SU-DHL-6 (cell line): ENCODE measurements around the gene TRAF2.
"Not testable (repeated sequence)": the region's sequence is repeated elsewhere in the genome, so short reads cannot be mapped to it uniquely, and the experiment has no call there.

Experiments used
- H2AFZ ChIP-seq: fragments of 200-600 bp; sonication (generic); 2 replicates; pipeline ENCODE4 v1.6.1; 2014; ENCODE audit warnings: low read depth, mild to moderate bottlenecking, moderate library complexity, mixed read lengths, antibody characterized with exemption, low read length; ENCODE audit not compliant: severe bottlenecking
- H3F3A ChIP-seq: fragments of 200-600 bp; shearing (Covaris generic); 2 replicates; pipeline ENCODE4 v1.6.0; 2016; ENCODE audit warnings: antibody characterized with exemption, mild to moderate bottlenecking; ENCODE audit not compliant: insufficient read depth
- H3K27ac ChIP-seq: fragments of 200-600 bp; sonication (generic); 2 replicates; pipeline ENCODE4 v1.5.1; 2016; ENCODE audit warnings: low read depth, mild to moderate bottlenecking, low read length, moderate library complexity, mixed read lengths
- H3K27me3 ChIP-seq: fragments of 200-600 bp; sonication (generic), shearing (Covaris generic); 2 replicates; pipeline ENCODE4 v1.6.0; 2014; ENCODE audit warnings: mild to moderate bottlenecking, low read length
- H3K36me3 ChIP-seq: fragments of 200-600 bp; sonication (generic); 2 replicates; pipeline ENCODE4 v1.6.1; 2014; ENCODE audit warnings: mild to moderate bottlenecking, low read length, mixed read lengths
- H3K4me2 ChIP-seq: fragments of 300-600, 200-600 bp; shearing (Covaris generic), sonication (generic); 2 replicates; pipeline ENCODE4 v1.6.0; 2014; ENCODE audit warnings: low read length, low read depth, mild to moderate bottlenecking; ENCODE audit not compliant: poor library complexity, severe bottlenecking
- H3K4me3 ChIP-seq: fragments of 200-600 bp; sonication (generic); 2 replicates; pipeline ENCODE4 v1.5.1; 2014; ENCODE audit warnings: antibody characterized with exemption, low read length, mild to moderate bottlenecking, mixed read lengths; ENCODE audit not compliant: insufficient read depth, poor library complexity, severe bottlenecking
- H3K79me2 ChIP-seq: fragments of 200-600 bp; sonication (generic); 2 replicates; pipeline ENCODE4 v1.6.1; 2014; ENCODE audit warnings: mild to moderate bottlenecking, low read length, moderate library complexity; ENCODE audit not compliant: insufficient read depth
- H3K9ac ChIP-seq: fragments of 200-600 bp; sonication (generic); 2 replicates; pipeline ENCODE4 v1.7.0; 2014; ENCODE audit warnings: mild to moderate bottlenecking, low read length
- H3K9me2 ChIP-seq: fragments of 200-600 bp; sonication (generic); replicated peaks from 2 replicates; pipeline ENCODE4 v1.6.1; 2014; ENCODE audit warnings: low read length; ENCODE audit not compliant: insufficient read depth
- H3K9me3 ChIP-seq: fragments of 200-600 bp; sonication (generic); 2 replicates; pipeline ENCODE4 v1.6.1; 2014; ENCODE audit warnings: low read length, mixed read lengths; ENCODE audit not compliant: insufficient read depth
- H4K20me1 ChIP-seq: fragments of 200-600 bp; sonication (generic); 2 replicates; pipeline ENCODE4 v1.6.1; 2014; ENCODE audit warnings: low read depth, mild to moderate bottlenecking, antibody characterized with exemption, low read length, moderate library complexity, mixed read lengths
- CTCF ChIP-seq: fragments of 200-600 bp; sonication (generic); IDR thresholded peaks from one replicate; pipeline ENCODE4 v1.5.1; 2017; ENCODE audit warnings: antibody characterized with exemption, mild to moderate bottlenecking, low read length, moderate library complexity; ENCODE audit not compliant: insufficient read depth, poor library complexity, severe bottlenecking

The TRAF2 gene

GRCh38 chr9:136842380-136842948 lies 43.9 kb upstream of the TRAF2 start, which contains the start of gene AJM1:
AJM1 (plus strand) TSS chr9:136842478; CDS start chr9:136844415, 1,937 bp downstream.
- H2AFZ ChIP-seq, H3K27me3 ChIP-seq, H3F3A ChIP-seq, H3K36me3 ChIP-seq, H3K9me3 ChIP-seq, H4K20me1 ChIP-seq, H3K79me2 ChIP-seq, H3K9me2 ChIP-seq: not testable (repeated sequence)
- H3K4me2 ChIP-seq: peak within 1 kb of the TSS; percentile 75
- TF ChIP-seq CTCF: peak; percentile 74
- peak within 1 kb of the TSS; percentile 50; the same call in 1 of the 2 replicates for H3K27ac ChIP-seq
- H3K4me3 ChIP-seq: peak within 1 kb of the TSS; percentile 49
- H3K9ac ChIP-seq: peak within 1 kb of the TSS; percentile 52

- H3K27ac ChIP-seq: peak overlapping the region; percentile 27; the same call in 1 of the 2 replicates
- H3K4me2 ChIP-seq: peak overlapping the region; percentile 36
- H3K4me3 ChIP-seq, H3K27me3 ChIP-seq, H4K20me1 ChIP-seq, H3K9me3 ChIP-seq, H3K9me2 ChIP-seq, H2AFZ ChIP-seq, H3F3A ChIP-seq, H3K36me3 ChIP-seq, H3K79me2 ChIP-seq: not testable (repeated sequence)
- peak overlapping the region; percentile 7; the same call in 1 of the 2 replicates for H3K9ac ChIP-seq
Measured at GRCh38 chr9:136843159-136843800, 43.0 kb upstream of the TRAF2 start.

DNA sequence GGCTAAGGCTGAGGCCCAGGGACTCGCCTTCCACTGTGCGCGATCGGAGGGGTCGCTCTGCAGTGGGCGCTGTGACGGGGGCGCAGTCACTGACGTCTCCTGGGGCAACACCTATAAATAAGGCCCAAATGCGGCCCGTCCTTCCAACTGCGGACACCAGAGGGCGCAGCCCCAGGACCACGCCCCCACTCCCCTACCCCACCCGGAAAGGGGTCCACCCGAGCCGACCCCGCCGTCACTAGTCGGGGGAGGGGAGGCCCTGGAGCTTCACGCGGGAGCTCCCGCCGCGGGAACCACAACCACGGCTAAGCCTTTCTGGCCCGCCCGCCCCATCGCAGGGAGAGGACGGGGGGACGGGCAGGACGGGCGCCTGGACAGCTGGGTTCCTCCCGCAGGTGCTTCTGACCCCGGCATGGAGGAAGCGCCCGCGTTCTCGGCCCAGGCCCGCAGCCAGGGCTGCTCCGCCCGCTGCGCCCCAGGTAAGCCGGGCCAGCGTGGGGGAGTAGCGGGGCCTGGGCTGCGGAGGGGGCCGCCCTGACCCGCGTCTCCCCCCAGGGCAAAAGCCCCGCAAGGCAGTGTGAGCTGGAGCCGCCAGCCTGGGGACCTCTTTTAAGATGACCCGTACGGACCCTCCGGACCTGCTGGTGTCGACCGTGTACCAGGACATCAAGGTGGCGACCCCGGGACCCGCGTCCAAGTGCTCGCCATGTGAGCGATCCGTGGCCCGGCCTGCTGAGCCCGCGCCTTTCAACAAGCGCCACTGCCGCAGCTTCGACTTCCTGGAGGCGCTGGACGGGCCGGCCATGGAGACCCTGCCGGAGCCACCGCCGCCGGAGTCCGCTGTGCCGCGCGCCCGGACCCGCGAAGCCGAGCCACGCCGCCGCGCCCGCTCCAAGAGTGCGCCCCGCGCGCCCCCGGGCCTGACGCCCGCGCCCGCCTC lies 42.2 kb upstream of the TRAF2 start:
- H3K9me2 ChIP-seq, H3K27me3 ChIP-seq, H2AFZ ChIP-seq, H3K27ac ChIP-seq, H3K9me3 ChIP-seq, H3F3A ChIP-seq, H4K20me1 ChIP-seq, H3K4me3 ChIP-seq, H3K36me3 ChIP-seq, H3K79me2 ChIP-seq, H3K9ac ChIP-seq: not testable (repeated sequence)
- peak overlapping the region; percentile 36 for H3K4me2 ChIP-seq
- peak; percentile 64 for TF ChIP-seq CTCF
